Effector memory CD4-positive, alpha-beta T cell (primary cell): ENCODE measurements around the gene EYS.
"Not testable (repeated sequence)": the region's sequence is repeated elsewhere in the genome, so short reads cannot be mapped to it uniquely, and the experiment has no call there.

Experiments
- DNase-seq, 3 donors: peaks; one replicate each; pipeline ENCODE4 v3.0.0-alpha.2; 2020
- H3K27ac ChIP-seq: 2 replicates; pipeline ENCODE4 v1.7.0; 2013; ENCODE audit warnings: mild to moderate bottlenecking, low read length, moderate library complexity; ENCODE audit not compliant: insufficient read depth, poor library complexity, severe bottlenecking
- H3K27me3 ChIP-seq: replicated peaks from 2 replicates; pipeline ENCODE4 v1.7.0; 2013; ENCODE audit warnings: mild to moderate bottlenecking, low read length; ENCODE audit not compliant: insufficient read depth, control insufficient read depth, poor library complexity, severe bottlenecking
- H3K36me3 ChIP-seq: 2 replicates; pipeline ENCODE4 v1.7.0; 2013; ENCODE audit warnings: mild to moderate bottlenecking, low read length, moderate library complexity; ENCODE audit not compliant: control insufficient read depth, insufficient read depth
- H3K4me1 ChIP-seq: 2 replicates; pipeline ENCODE4 v1.7.0; 2013; ENCODE audit warnings: low read length, mild to moderate bottlenecking; ENCODE audit not compliant: control insufficient read depth, insufficient read depth, poor library complexity, severe bottlenecking
- H3K4me3 ChIP-seq: 2 replicates; pipeline ENCODE4 v1.7.0; 2013; ENCODE audit warnings: low read length, low read depth, mild to moderate bottlenecking; ENCODE audit not compliant: insufficient read depth, poor library complexity, severe bottlenecking
- H3K9me3 ChIP-seq: 2 replicates; pipeline ENCODE4 v1.7.0; 2013; ENCODE audit warnings: mild to moderate bottlenecking, low read length, moderate library complexity; ENCODE audit not compliant: control insufficient read depth

The EYS gene

DNA sequence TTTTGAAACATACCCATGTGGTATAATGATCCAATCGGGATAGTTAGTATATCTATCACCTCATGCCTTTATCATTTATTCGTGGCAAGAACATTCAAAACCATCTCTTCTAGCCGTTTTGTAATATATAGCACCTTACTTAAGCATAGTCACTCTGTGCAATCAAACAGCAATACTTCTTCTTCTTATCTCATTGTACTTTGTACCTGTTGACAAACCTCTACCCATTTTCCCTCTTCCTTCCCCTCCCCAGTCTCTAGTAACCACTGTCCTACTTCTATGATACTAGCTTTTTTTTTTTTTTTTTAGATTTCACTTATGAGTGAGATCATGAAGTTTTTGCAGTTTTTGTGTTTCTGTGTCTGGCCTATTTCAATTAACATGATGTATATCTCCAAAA is 296.7 kb downstream of the EYS start:
- no peak for DNase-seq
- Histone ChIP-seq H3K9me3 (no peaks in the 10 kb centered on the region), H3K4me1 (no peaks in the 10 kb centered on the region), H3K4me3 (no peak overlapping the region), H3K36me3 (no peaks in the 10 kb centered on the region), H3K27me3 (no peaks in the 10 kb centered on the region), H3K27ac (no peak overlapping the region)

DNA sequence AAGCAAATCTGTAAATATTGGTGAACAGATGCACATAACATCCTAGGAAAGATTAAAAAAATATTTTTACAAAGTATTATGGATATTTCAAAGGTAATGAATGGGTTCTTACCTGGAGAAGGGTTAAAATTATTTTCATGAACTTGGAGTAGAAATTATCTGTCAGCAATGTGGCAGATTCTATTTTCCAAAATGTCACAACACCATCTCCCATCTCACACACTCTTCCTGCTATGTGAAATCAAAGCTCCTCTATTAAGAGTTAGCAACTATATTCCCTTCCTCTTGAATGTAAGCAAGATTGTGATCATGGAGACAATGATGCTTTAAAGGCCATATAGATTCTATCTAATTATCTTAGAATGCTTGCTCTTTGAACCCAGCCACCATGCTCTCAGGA is 304.5 kb downstream of the EYS start:
- Histone ChIP-seq H3K27ac (no peak overlapping the region), H3K27me3 (no peaks in the 10 kb centered on the region), H3K4me1 (no peaks in the 10 kb centered on the region), H3K9me3 (no peaks in the 10 kb centered on the region), H3K36me3 (no peaks in the 10 kb centered on the region), H3K4me3 (no peak overlapping the region)
- no peak for DNase-seq

DNA sequence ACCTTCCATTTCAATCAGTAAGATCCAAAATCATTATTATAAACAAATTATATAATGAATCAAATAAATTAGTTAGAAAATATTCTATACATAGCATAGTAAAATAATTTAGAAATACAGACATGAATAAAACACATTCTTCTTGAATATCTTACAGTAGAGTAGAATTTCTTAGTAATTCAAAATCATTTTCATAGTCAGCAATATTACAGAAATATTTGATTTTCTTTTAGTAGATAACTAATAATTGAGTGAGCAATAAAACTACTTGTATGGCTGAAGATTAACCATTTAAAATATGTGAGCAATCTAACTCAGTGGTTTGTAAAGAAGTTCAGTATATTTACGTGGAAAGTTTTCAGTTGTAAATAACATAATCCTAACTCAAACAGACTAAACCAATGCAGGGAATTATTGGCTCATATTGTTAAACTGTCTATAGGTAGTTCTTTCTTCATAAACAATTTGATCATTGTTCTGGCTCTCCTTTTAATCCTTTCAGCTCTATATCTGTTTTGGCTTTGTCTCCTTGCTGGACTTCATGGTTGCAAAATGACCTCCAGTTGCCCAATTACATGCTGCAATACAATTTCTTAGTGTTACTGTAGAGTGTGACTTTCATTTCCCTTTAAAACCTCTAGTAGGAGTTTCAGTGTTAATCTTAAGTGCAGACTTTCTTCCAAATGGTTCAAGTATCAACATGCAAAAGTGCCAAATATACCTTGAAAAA is 307.5 kb downstream of the EYS start:
- Histone ChIP-seq H3K9me3 (no peaks in the 10 kb centered on the region), H3K36me3 (no peaks in the 10 kb centered on the region)
- DNase-seq = no peak

DNA sequence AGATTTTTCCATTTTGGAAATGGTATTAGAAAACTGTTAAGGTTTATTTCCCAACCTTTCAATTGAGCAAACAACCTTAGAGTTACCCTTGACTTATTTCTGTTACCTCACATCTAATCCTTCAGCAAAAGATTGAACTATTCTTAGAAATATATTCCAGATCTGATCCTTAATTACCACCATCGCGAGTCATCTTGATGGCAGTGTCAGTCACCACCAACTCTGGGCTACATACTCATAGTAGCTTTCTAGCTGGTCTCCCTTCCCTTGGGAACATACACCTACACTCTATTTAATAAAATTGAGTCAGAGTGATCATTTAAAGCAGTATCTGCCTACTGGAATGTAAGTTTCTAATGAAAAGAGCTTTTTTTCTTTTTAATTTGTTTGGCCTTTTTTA is 308.2 kb downstream of the EYS start:
- H3K4me3 ChIP-seq = no peak overlapping the region
- no peaks in the 10 kb centered on the region for H3K4me1 ChIP-seq
- no peaks in the 10 kb centered on the region for H3K9me3 ChIP-seq
- no peak for DNase-seq
- H3K27ac ChIP-seq = no peak overlapping the region
- H3K27me3 ChIP-seq = no peaks in the 10 kb centered on the region
- H3K36me3 ChIP-seq = no peaks in the 10 kb centered on the region

More for the DNA sequence above, 307.5 kb downstream of the EYS start:
- Histone ChIP-seq H3K4me3 (no peak overlapping the region), H3K4me1 (no peaks in the 10 kb centered on the region), H3K27me3 (no peaks in the 10 kb centered on the region), H3K27ac (no peak overlapping the region)

DNA sequence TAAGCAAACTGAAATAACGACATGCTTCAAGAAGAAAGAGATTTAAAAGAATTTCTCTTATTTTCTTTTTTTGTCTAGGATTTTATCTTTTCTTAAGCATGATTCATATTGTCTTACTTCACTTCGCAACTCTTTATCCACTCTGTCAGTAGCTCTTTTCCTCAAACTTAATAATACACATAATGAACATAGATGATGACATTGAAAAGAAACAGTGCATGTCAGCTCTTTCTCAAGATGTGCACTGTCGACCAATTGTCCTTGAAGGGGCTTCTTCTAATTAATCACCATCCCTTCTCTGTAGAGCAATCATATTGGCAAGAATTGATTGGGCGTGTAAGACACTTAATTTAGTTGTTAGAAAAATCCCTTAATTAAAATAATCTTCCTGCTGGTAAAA is 356.5 kb downstream of the EYS start:
- Histone ChIP-seq H3K36me3 (no peaks in the 10 kb centered on the region), H3K27ac (no peak overlapping the region), H3K9me3 (no peaks in the 10 kb centered on the region), H3K4me3 (no peak overlapping the region), H3K4me1 (no peaks in the 10 kb centered on the region), H3K27me3 (no peaks in the 10 kb centered on the region)
- no peak for DNase-seq

DNA sequence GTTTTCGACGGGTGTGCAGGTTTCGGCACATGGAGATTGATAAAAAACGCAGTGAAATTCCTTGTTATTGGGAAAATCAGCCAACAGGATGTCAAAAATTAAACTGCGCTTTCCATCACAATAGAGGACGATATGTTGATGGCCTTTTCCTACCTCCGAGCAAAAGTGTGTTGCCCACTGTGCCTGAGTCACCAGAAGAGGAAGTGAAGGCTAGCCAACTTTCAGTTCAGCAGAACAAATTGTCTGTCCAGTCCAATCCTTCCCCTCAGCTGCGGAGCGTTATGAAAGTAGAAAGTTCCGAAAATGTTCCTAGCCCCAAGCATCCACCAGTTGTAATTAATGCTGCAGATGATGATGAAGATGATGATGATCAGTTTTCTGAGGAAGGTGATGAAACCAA is 404.4 kb downstream of the EYS start:
- not testable (repeated sequence) for H3K9me3 ChIP-seq, DNase-seq, H3K4me1 ChIP-seq, H3K36me3 ChIP-seq, H3K27ac ChIP-seq, H3K27me3 ChIP-seq, H3K4me3 ChIP-seq

DNA sequence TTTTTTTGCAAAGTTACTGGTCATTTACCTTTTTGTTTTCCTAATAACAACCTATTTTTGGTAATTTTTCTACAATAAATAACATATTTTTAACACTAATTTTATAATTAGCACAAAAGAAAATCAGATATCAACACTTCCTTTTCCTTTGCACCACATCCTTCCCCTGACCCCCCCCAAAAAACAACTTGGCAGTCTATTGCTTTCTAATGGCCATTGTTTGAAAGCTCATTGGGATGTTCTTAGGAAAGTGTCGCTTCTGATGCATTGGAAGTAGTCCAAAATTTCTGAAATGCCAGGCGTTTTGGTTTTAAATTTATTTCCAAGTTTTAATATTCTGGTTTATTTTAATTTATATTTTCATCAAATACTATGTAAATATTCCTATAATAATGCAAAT is 407.8 kb downstream of the EYS start:
- Histone ChIP-seq H3K27ac (no peak overlapping the region), H3K4me3 (no peak overlapping the region), H3K27me3 (no peaks in the 10 kb centered on the region), H3K9me3 (no peaks in the 10 kb centered on the region), H3K36me3 (no peaks in the 10 kb centered on the region), H3K4me1 (no peaks in the 10 kb centered on the region)
- no peak for DNase-seq

DNA sequence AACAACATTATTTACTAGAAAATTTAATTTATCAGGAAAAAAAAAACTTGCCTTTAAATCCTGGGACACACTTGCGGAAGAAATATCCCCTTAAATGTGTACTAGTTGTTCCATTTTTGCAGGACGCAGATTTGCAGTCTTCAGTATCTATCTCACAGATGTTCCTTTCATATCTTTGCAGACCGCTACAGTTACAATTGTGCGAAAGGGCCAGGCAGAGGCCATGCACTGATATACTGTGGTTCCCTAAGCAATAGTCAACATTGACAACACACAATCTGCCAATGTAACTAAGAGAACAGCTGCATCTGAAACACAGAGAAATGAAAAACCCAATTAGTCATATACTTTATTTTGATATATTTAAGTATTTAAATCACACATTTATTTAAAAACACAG is 411.2 kb downstream of the EYS start:
- Histone ChIP-seq H3K27ac (no peak overlapping the region), H3K36me3 (no peaks in the 10 kb centered on the region), H3K9me3 (no peaks in the 10 kb centered on the region), H3K4me1 (no peaks in the 10 kb centered on the region), H3K27me3 (no peaks in the 10 kb centered on the region), H3K4me3 (no peak overlapping the region)
- DNase-seq = no peak

DNA sequence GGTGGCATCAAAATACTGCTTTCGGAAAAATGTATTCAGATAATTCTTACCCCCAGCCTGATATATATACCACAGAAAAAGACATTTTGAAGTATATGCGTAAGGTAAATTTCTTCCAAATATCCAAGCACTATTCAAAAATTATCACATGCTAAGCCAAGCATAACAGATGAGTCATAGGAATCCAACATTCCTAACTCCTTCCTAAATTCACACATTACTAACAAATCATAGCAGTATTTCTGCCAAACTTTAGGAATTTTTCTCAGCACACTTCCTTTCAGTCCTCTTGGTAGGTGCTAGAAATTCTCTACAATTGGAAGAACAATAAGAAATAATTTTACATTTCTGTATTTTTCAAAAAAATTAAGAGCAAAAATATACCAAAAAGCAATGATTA is 417.5 kb downstream of the EYS start:
- no peaks in the 10 kb centered on the region for H3K4me1 ChIP-seq
- H3K36me3 ChIP-seq = no peaks in the 10 kb centered on the region
- H3K27ac ChIP-seq = no peak overlapping the region
- H3K9me3 ChIP-seq = no peaks in the 10 kb centered on the region
- no peak for DNase-seq
- no peaks in the 10 kb centered on the region for H3K27me3 ChIP-seq
- H3K4me3 ChIP-seq = no peak overlapping the region

DNA sequence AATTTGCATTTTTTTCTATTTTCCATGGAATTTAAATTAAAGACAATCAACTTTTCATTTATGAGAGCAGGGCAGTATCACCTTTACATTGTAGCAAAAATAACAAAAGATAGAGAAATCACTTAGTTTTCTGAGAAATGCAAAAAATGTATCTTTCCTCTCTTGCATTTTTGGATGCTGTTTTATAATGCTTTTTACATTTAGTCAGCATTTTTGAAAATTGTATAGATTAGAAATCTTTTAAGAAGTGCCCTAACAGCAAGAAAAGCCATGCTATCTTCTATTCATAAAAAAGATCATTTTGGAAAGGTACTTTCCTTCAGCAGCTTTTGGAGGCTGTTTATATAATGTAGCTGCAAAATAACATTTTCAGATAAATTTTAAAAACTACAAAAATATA is 421.8 kb downstream of the EYS start:
- no peak overlapping the region for H3K27ac ChIP-seq
- no peak for DNase-seq
- H3K4me3 ChIP-seq = no peak overlapping the region
- no peaks in the 10 kb centered on the region for H3K36me3 ChIP-seq
- no peaks in the 10 kb centered on the region for H3K4me1 ChIP-seq
- H3K27me3 ChIP-seq = no peaks in the 10 kb centered on the region
- H3K9me3 ChIP-seq = no peaks in the 10 kb centered on the region
